ENCODE results near the gene PAX5. TPM values are rescaled to one million over a fixed set of nuclear protein-coding genes. Genes with fewer than 3 reads are reported as not detected.
A peak's percentile ranks its signal among the peaks of the same experiment; 100 is the strongest.

Gene PAX5
- total and polyA plus RNA-seq, 2 donors (not counting 1 experiment from before 2014, with no cell fraction given), result 196 to 275 TPM

GRCh38 chr9:36996706-36997086, 37.4 kb downstream of the PAX5 start:
- H3K27me3 Mint-ChIP-seq, result no peaks in the 10 kb centered on the region
- Histone ChIP-seq H3K4me1 (ENCODE audit: control insufficient read depth in 2 of 2, insufficient read depth in 2 of 2, low read length in 2 of 2) (peaks cover 96 to 99% of the 10 kb centered on the region in 2 donors), H3K36me3 (replicated peaks in 1 of 2; ENCODE audit: control extremely low read depth in 1 of 2, control insufficient read depth in 1 of 2, extremely low read depth in 1 of 2, insufficient read depth in 2 of 2, low read length in 1 of 2) (peaks cover 0 to 83% of the 10 kb centered on the region in 2 experiments), H3K27me3 (replicated peaks in 1 of 4; ENCODE audit: control extremely low read depth in 1 of 4, control insufficient read depth in 3 of 4, insufficient read depth in 4 of 4, low read length in 3 of 4) (no peaks in the 10 kb centered on the region), H2AFZ (ENCODE audit: insufficient read depth, low read depth, low read length, poor library complexity, severe bottlenecking) (peak overlapping the region; percentile 68), H4K20me1 (ENCODE audit: control insufficient read depth, insufficient read depth, low read length, poor library complexity, severe bottlenecking) (no peaks in the 10 kb centered on the region), H3K4me3 (ENCODE audit: control extremely low read depth in 1 of 5, extremely low read depth in 1 of 5, insufficient read depth in 1 of 5, low read depth in 2 of 5, low read length in 4 of 5) (peak overlapping the region in 4 of 5 experiments; percentile 16 to 58 (median 33)), H3K9me3 (ENCODE audit: control extremely low read depth in 1 of 3, control insufficient read depth in 2 of 3, insufficient read depth in 1 of 3, low read length in 2 of 3) (peaks cover 0 to under 1% (median 0%) of the 10 kb centered on the region in 3 donors), H3K9ac (ENCODE audit: low read length) (peak overlapping the region; percentile 49), H3K27ac (ENCODE audit: low read length in 2 of 2) (peak overlapping the region; percentile 97 to 98), H3K4me2 (replicated peaks; ENCODE audit: low read depth, low read length, poor library complexity, severe bottlenecking) (peak overlapping the region; percentile 70), H3K79me2 (ENCODE audit: control insufficient read depth, insufficient read depth, low read length) (peaks cover 98% of the 10 kb centered on the region)
- H3K9me3 Mint-ChIP-seq (ENCODE audit: insufficient read depth), result peaks cover 2% of the 10 kb centered on the region
- intact Hi-C loops (cut with micrococcal nuclease), result loop anchor here (1.0 to 10.0 kb wide), 7 partner anchors 8 to 598 kb away; partner anchors contain the start of genes RNF38 and TOMM5
- DNase-seq (peak; percentile 55), ATAC-seq (ENCODE audit: low read depth) (no peak)
- peaks cover 94% of the 10 kb centered on the region for H3K4me1 Mint-ChIP-seq
- TF ChIP-seq CTCF (IDR thresholded peaks at IDR 0.05) (no peak), EZH2 (IDR thresholded peaks at IDR 0.05; ENCODE audit: borderline replicate concordance, insufficient read depth, low read depth, low read length, poor library complexity, severe bottlenecking) (no peak)
- WGBS (ENCODE audit: insufficient coverage), result 38% methylated on average over 4 of the region's 5 CpGs
- POLR2A ChIA-PET, result interaction anchor here (0.5 to 5.3 kb wide), 14 partner anchors 8 to 588 kb away, joined by 3 to 57 read pairs (median 6); partner anchors contain the start of genes PAX5 and ZCCHC7
- peak overlapping the region; percentile 74 for H3K4me3 Mint-ChIP-seq
- H3K27ac Mint-ChIP-seq, result peak overlapping the region; percentile 96
- CTCF ChIA-PET, result interaction anchor here (0.6 to 15.9 kb wide), 37 partner anchors 10 to 512 kb away, joined by 3 to 180 read pairs (median 5); partner anchors contain the start of genes PAX5 and ZCCHC7

Data from B cell (primary cell).